ENCODE measurements around the gene ARHGAP40.

ARHGAP40 gene

GRCh38 chr20:38680500-38681306, 79.1 kb downstream of the ARHGAP40 start:
- DNase-seq (ENCODE audit: low read depth) = peak; percentile 7
- H3K4me3 ChIP-seq (ENCODE audit: low read length) = no peak overlapping the region
- no peak for TF ChIP-seq CTCF (conservative IDR thresholded peaks at IDR 0.05; ENCODE audit: low read length)

GRCh38 chr20:38685271-38685670, 83.7 kb downstream of the ARHGAP40 start:
- DNase-seq (ENCODE audit: low read depth) = no peak
- H3K4me3 ChIP-seq (ENCODE audit: low read length) = no peak overlapping the region
- TF ChIP-seq CTCF (conservative IDR thresholded peaks at IDR 0.05; ENCODE audit: low read length) = no peak

GRCh38 chr20:38685853-38686473, 84.4 kb downstream of the ARHGAP40 start:
- DNase-seq (ENCODE audit: low read depth) = peak; percentile 21
- TF ChIP-seq CTCF (conservative IDR thresholded peaks at IDR 0.05; ENCODE audit: low read length) = no peak
- no peak overlapping the region for H3K4me3 ChIP-seq (ENCODE audit: low read length)

GRCh38 chr20:38692436-38693411, 91.1 kb downstream of the ARHGAP40 start:
- DNase-seq (ENCODE audit: low read depth) = peak; percentile 49

GRCh38 chr20:38697306-38697705, 95.7 kb downstream of the ARHGAP40 start:
- no peak for TF ChIP-seq CTCF (conservative IDR thresholded peaks at IDR 0.05; ENCODE audit: low read length)
- no peak for DNase-seq (ENCODE audit: low read depth)
- H3K4me3 ChIP-seq (ENCODE audit: low read length) = no peak overlapping the region

More at GRCh38 chr20:38692436-38693411, 91.1 kb downstream of the ARHGAP40 start:
- no peak for TF ChIP-seq CTCF (conservative IDR thresholded peaks at IDR 0.05; ENCODE audit: low read length)
- no peak overlapping the region for H3K4me3 ChIP-seq (ENCODE audit: low read length)

- DNase-seq (ENCODE audit: low read depth) = no peak
- TF ChIP-seq CTCF (conservative IDR thresholded peaks at IDR 0.05; ENCODE audit: low read length) = no peak
- H3K4me3 ChIP-seq (ENCODE audit: low read length) = no peak overlapping the region
Measured at GRCh38 chr20:38698541-38698940, 96.9 kb downstream of the ARHGAP40 start.
